DLD1 (cell line): ENCODE data around the gene MIER1.

ENCODE experiments used
- in situ Hi-C: cut with HindIII; loops from 2 replicates; pipeline ENCODE4 v1.10.0; 2017; ENCODE audit warnings: low sequenced_read_pairs

Gene MIER1

GRCh38 chr1:66993076-66993475 lies 68.3 kb downstream of the MIER1 start:
- in situ Hi-C loops, result loop anchor here (25.0 kb wide), 1 partner anchor 206 kb away; no protein-coding TSS in a partner anchor

- in situ Hi-C loops, result loop anchor here (25.0 kb wide), 1 partner anchor 209 kb away; no protein-coding TSS in a partner anchor
Measured at GRCh38 chr1:66996018-66996682, 71.4 kb downstream of the MIER1 start.

- in situ Hi-C loops, result loop anchor here (25.0 kb wide), 1 partner anchor 212 kb away; no protein-coding TSS in a partner anchor
Measured at GRCh38 chr1:66998972-66999371, 74.2 kb downstream of the MIER1 start.

GRCh38 chr1:66999640-67000400 lies 75.0 kb downstream of the MIER1 start:
- in situ Hi-C loops, result loop anchor here (25.0 kb wide), 1 partner anchor 213 kb away; no protein-coding TSS in a partner anchor

- in situ Hi-C loops, result no loop called here
Measured at GRCh38 chr1:67001682-67002425, 77.1 kb downstream of the MIER1 start.

- in situ Hi-C loops, result no loop called here
Measured at GRCh38 chr1:67004176-67004575, 79.4 kb downstream of the MIER1 start.

- in situ Hi-C loops, result no loop called here
Measured at GRCh38 chr1:67005068-67005467, 80.3 kb downstream of the MIER1 start.

GRCh38 chr1:67009792-67010191 lies 85.0 kb downstream of the MIER1 start:
- in situ Hi-C loops, result no loop called here

- in situ Hi-C loops, result no loop called here
Measured at GRCh38 chr1:67013573-67013972, 88.8 kb downstream of the MIER1 start.

GRCh38 chr1:67018574-67018973 lies 93.8 kb downstream of the MIER1 start:
- in situ Hi-C loops, result no loop called here

GRCh38 chr1:67019121-67019520 lies 94.3 kb downstream of the MIER1 start:
- in situ Hi-C loops, result no loop called here

GRCh38 chr1:67019600-67020136 lies 94.9 kb downstream of the MIER1 start:
- in situ Hi-C loops, result no loop called here

- in situ Hi-C loops, result no loop called here
Measured at GRCh38 chr1:67020304-67020703, 95.5 kb downstream of the MIER1 start.

GRCh38 chr1:67020765-67021164 lies 96.0 kb downstream of the MIER1 start:
- in situ Hi-C loops, result no loop called here

GRCh38 chr1:67029472-67029871 lies 104.7 kb downstream of the MIER1 start:
- in situ Hi-C loops, result no loop called here

- in situ Hi-C loops, result no loop called here
Measured at GRCh38 chr1:67031121-67031858, 106.5 kb downstream of the MIER1 start.

- in situ Hi-C loops, result no loop called here
Measured at GRCh38 chr1:67031859-67032247, 107.1 kb downstream of the MIER1 start.
